Measurements from ENCODE around the gene TYW5. TPM values are rescaled to one million over a fixed set of nuclear protein-coding genes. Genes with fewer than 3 reads are reported as not detected.

Gene TYW5
- polyA plus RNA-seq, 1 of the 3 experiments (the other 2 are of a cell fraction) = 3.6 TPM

DNA sequence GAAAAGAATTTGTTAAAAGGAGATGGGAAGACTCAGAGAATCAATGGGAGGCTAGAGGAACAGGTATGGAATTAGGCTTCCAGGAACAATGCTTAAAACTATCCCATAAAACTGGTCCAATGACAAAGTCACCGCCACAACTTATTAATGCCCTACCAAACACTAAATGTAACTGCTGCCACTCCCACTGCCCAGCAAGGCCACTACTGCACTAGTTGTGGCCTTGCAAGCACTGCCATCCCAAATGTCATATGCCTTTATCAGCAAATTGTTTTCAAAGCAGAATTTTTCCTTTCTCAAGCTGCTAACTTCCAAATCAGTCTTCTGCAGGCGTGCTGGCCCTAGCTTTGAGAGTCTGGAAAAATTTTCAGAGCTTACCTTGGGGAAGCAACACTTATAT, 58.7 kb downstream of the TYW5 start:
- H3K9ac ChIP-seq = no peak overlapping the region
- H3K27ac ChIP-seq (ENCODE audit: low read depth in 2 of 2, low read length in 1 of 2) = no peak overlapping the region
- 23% methylated on average over 2 of the region's 2 CpGs for WGBS (ENCODE audit: low lambda C conversion rate)
- H3K9me3 ChIP-seq = no peaks in the 10 kb centered on the region
- ChIA-PET CTCF (interaction anchor here (0.9 kb wide), 1 partner anchor 1583 kb away, joined by 3 read pairs; no protein-coding TSS in a partner anchor), POLR2A (no interaction called here)
- no peaks in the 10 kb centered on the region for H4K20me1 ChIP-seq (ENCODE audit: insufficient read depth)
- H3K36me3 ChIP-seq (replicated peaks in 1 of 2; ENCODE audit: control insufficient read depth in 1 of 2, insufficient read depth in 2 of 2, low read length in 1 of 2) = no peaks in the 10 kb centered on the region
- no peaks in the 10 kb centered on the region for H3K79me2 ChIP-seq (ENCODE audit: insufficient read depth)
- H3K4me2 ChIP-seq = no peak overlapping the region
- H3K27me3 ChIP-seq (ENCODE audit: insufficient read depth) = no peaks in the 10 kb centered on the region
- no peak for TF ChIP-seq POLR2AphosphoS5 (IDR thresholded peaks at IDR 0.05; ENCODE audit: low read depth, low read length)
- TF ChIP-seq CTCF (IDR thresholded peaks at IDR 0.05) = no peak
- TF ChIP-seq ELF1 (IDR thresholded peaks at IDR 0.05) = no peak
- no peak for TF ChIP-seq SIN3A (IDR thresholded peaks at IDR 0.05; ENCODE audit: borderline replicate concordance, low read depth, low read length)
- TF ChIP-seq, protein P1, sequence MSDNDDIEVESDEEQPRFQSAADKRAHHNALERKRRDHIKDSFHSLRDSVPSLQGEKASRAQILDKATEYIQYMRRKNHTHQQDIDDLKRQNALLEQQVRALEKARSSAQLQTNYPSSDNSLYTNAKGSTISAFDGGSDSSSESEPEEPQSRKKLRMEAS (IDR thresholded peaks at IDR 0.05; ENCODE audit: low read depth) = no peak
- TF ChIP-seq USF2 (IDR thresholded peaks at IDR 0.05; ENCODE audit: borderline replicate concordance, low read depth, low read length) = no peak
- no peak for TF ChIP-seq TAF1 (IDR thresholded peaks at IDR 0.05; ENCODE audit: borderline replicate concordance, low read depth, low read length)
- TF ChIP-seq PBX3 (IDR thresholded peaks at IDR 0.05) = no peak
- no peak for TF ChIP-seq FOSL2 (IDR thresholded peaks at IDR 0.05; ENCODE audit: borderline replicate concordance, low read depth)
- no peak for TF ChIP-seq FOXM1 (IDR thresholded peaks at IDR 0.05; ENCODE audit: low read depth)
- TF ChIP-seq MEF2A (IDR thresholded peaks at IDR 0.05; ENCODE audit: borderline replicate concordance, low read depth) = no peak
- no peak for TF ChIP-seq FOXJ3 (CRISPR knock-in tag; IDR thresholded peaks at IDR 0.05)
- H3K4me1 ChIP-seq (ENCODE audit: control insufficient read depth in 1 of 2, insufficient read depth in 2 of 2, low read depth in 1 of 2, low read length in 1 of 2) = no peaks in the 10 kb centered on the region
- DNase-seq = no peak
- H3F3A ChIP-seq (replicated peaks; ENCODE audit: insufficient read depth) = no peaks in the 10 kb centered on the region
- H3K4me3 ChIP-seq (ENCODE audit: low read depth in 2 of 2, low read length in 1 of 2) = no peak overlapping the region
- no peak overlapping the region for H2AFZ ChIP-seq (ENCODE audit: low read depth)
- H3K9me2 ChIP-seq = no peaks in the 10 kb centered on the region

DNA sequence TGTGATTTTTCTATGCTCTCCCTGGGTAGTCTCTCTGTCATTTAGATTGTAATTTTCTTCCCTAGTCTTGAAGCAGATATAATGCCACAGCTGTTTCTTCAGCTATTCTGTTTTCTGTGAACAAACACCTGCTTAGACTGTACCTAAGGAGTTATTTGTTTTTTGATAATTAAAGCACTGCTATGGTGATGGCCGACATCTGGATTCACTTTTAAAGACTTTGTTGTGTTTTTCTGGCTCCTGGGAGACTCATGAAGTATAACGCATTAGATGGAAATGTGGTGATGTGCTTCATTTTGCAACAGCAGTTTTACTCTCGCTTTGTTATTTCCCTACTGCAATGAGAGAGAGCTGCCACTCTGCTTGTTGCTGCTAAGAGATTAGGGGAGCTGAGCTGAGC, 59.9 kb downstream of the TYW5 start:
- no peaks in the 10 kb centered on the region for H3F3A ChIP-seq (replicated peaks; ENCODE audit: insufficient read depth)
- no peak overlapping the region for H3K4me3 ChIP-seq (ENCODE audit: low read depth in 2 of 2, low read length in 1 of 2)
- no peaks in the 10 kb centered on the region for H3K36me3 ChIP-seq (replicated peaks in 1 of 2; ENCODE audit: control insufficient read depth in 1 of 2, insufficient read depth in 2 of 2, low read length in 1 of 2)
- no peaks in the 10 kb centered on the region for H3K4me1 ChIP-seq (ENCODE audit: control insufficient read depth in 1 of 2, insufficient read depth in 2 of 2, low read depth in 1 of 2, low read length in 1 of 2)
- no peaks in the 10 kb centered on the region for H3K9me2 ChIP-seq
- no peaks in the 10 kb centered on the region for H3K27me3 ChIP-seq (ENCODE audit: insufficient read depth)
- no peak for TF ChIP-seq EP300 (IDR thresholded peaks at IDR 0.05; ENCODE audit: borderline replicate concordance in 1 of 2, low read depth in 1 of 2, low read length in 1 of 2)
- no peak for TF ChIP-seq JUND (IDR thresholded peaks at IDR 0.05)
- TF ChIP-seq TCF12 (IDR thresholded peaks at IDR 0.05) = no peak
- no peak for TF ChIP-seq YY1 (IDR thresholded peaks at IDR 0.05; ENCODE audit: low read depth)
- no peak for TF ChIP-seq RFX5 (IDR thresholded peaks at IDR 0.05; ENCODE audit: low read length)
- TF ChIP-seq RCOR1 (IDR thresholded peaks at IDR 0.05; ENCODE audit: low read length) = no peak
- no peak for TF ChIP-seq EZH2phosphoT487 (IDR thresholded peaks at IDR 0.05; ENCODE audit: borderline replicate concordance, low read depth)
- no peak for TF ChIP-seq USF2 (IDR thresholded peaks at IDR 0.05; ENCODE audit: borderline replicate concordance, low read depth, low read length)
- no peaks in the 10 kb centered on the region for H3K79me2 ChIP-seq (ENCODE audit: insufficient read depth)
- H2AFZ ChIP-seq (ENCODE audit: low read depth) = no peak overlapping the region
- H3K4me2 ChIP-seq = no peak overlapping the region
- DNase-seq = no peak
- 54% methylated on average over 3 of the region's 3 CpGs for WGBS (ENCODE audit: low lambda C conversion rate)
- ChIA-PET POLR2A (no interaction called here), CTCF (interaction anchor here (0.8 kb wide), 1 partner anchor 34 kb away, joined by 3 read pairs; no protein-coding TSS in a partner anchor)
- H3K9ac ChIP-seq = no peak overlapping the region
- no peaks in the 10 kb centered on the region for H4K20me1 ChIP-seq (ENCODE audit: insufficient read depth)
- H3K9me3 ChIP-seq = no peaks in the 10 kb centered on the region
- H3K27ac ChIP-seq (ENCODE audit: low read depth in 2 of 2, low read length in 1 of 2) = no peak overlapping the region
